Suprapubic skin (tissue), 4 donors: ENCODE measurements around the gene XRRA1. TPM values are rescaled to one million over a fixed set of nuclear protein-coding genes. Genes with fewer than 3 reads are reported as not detected.

Source experiments
- DNase-seq, 2 donors: peaks; one replicate each; pipeline ENCODE4 v3.0.0-alpha.2; 2019; ENCODE audit warnings: low spot score in 2 of 2
- H3K27ac ChIP-seq: fragments of 200-600 bp; sonication (generic); one replicate; pipeline ENCODE4 v1.5.1; 2019
- H3K27me3 ChIP-seq: fragments of 200-600 bp; sonication (generic); one replicate; pipeline ENCODE4 v1.5.1; 2019
- H3K36me3 ChIP-seq: fragments of 200-600 bp; sonication (generic); one replicate; pipeline ENCODE4 v1.5.1; 2019
- H3K4me1 ChIP-seq: fragments of 200-600 bp; sonication (generic); one replicate; pipeline ENCODE4 v1.5.1; 2019
- H3K4me3 ChIP-seq: fragments of 200-600 bp; sonication (generic); one replicate; pipeline ENCODE4 v1.5.1; 2019; ENCODE audit warnings: mild to moderate bottlenecking
- H3K9me3 ChIP-seq: fragments of 200-600 bp; sonication (generic); one replicate; pipeline ENCODE4 v1.5.1; 2019
- CTCF ChIP-seq, 2 donors: fragments of 200-600 bp in 1 of 2; fragments of 450-650 bp in 1 of 2; sonication (generic) in 1 of 2; IDR thresholded peaks; one replicate each; pipeline ENCODE4 v1.5.1; 2016 to 2019; ENCODE audit warnings: antibody characterized with exemption in 2 of 2, mild to moderate bottlenecking in 1 of 2, moderate library complexity in 1 of 2
- EP300 ChIP-seq: sonication (generic); formaldehyde crosslinking; IDR thresholded peaks from one replicate; pipeline ENCODE4 v1.6.1; 2017; ENCODE audit warnings: antibody characterized with exemption
- POLR2A ChIP-seq, 2 donors: fragments of 450-650 bp; IDR thresholded peaks; one replicate each; pipeline ENCODE4 v1.6.1; 2017; ENCODE audit warnings: antibody characterized with exemption in 2 of 2, mild to moderate bottlenecking in 2 of 2, moderate library complexity in 2 of 2
- POLR2AphosphoS5 ChIP-seq, 3 donors: sonication (generic); formaldehyde crosslinking; IDR thresholded peaks; one replicate each; pipeline ENCODE4 v1.6.1; 2017; ENCODE audit warnings: antibody characterized with exemption in 3 of 3
- WGBS: methylation state at CpG from one replicate; pipeline ENCODE4 v1.1.5; 2018; 5-methylcytosine and 5-hydroxymethylcytosine counted together
- total RNA-seq, 4 donors: library from RNA; depleted of rRNA; stranded (reverse); fragments of >200 nt; gene quantifications; one replicate each; pipeline ENCODE4 v1.1.0, GENCODE V29; 2016

XRRA1 gene
- total RNA-seq, 4 donors from 2014 or later = 10.5 to 17.4 (median 13.7) TPM

- H3K4me1 ChIP-seq = no peaks in the 10 kb centered on the region
- WGBS = 62% methylated on average over 8 of the region's 8 CpGs
- TF ChIP-seq POLR2AphosphoS5 (IDR thresholded peaks at IDR 0.05) = no peak
- TF ChIP-seq POLR2A (IDR thresholded peaks at IDR 0.05) = no peak
- TF ChIP-seq CTCF (IDR thresholded peaks at IDR 0.05) = peak; percentile 74
- TF ChIP-seq EP300 = no peak
- no peak overlapping the region for H3K4me3 ChIP-seq
- peak; percentile 66 to 82 for DNase-seq
- no peak overlapping the region for H3K27ac ChIP-seq
- H3K9me3 ChIP-seq = no peaks in the 10 kb centered on the region
- H3K36me3 ChIP-seq = peaks cover 31% of the 10 kb centered on the region
- H3K27me3 ChIP-seq = no peaks in the 10 kb centered on the region
These were observed 19.2 kb downstream of the XRRA1 start for GRCh38 chr11:74929431-74930363.

DNA sequence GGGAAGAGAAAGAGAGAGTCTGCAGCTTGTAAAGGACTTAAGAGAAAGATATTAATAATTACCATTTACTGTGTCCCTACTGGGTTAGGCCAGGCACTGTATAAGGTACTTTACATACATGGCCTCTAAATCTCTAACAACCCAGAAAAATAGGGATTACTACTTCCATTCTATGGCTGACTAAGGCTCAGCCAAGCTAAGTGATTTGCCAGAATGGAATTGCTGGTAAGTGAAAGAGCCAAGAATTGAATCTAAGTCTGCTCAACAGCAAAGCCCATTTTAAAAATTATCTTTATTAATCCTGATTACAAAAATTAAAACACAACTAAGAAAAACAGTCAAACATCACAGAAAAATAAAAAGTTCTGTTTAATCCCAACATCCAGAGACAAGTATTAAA is 21.4 kb downstream of the XRRA1 start:
- Histone ChIP-seq H3K27me3 (no peaks in the 10 kb centered on the region), H3K36me3 (peaks cover 20% of the 10 kb centered on the region), H3K4me3 (no peak overlapping the region), H3K9me3 (no peaks in the 10 kb centered on the region), H3K4me1 (no peaks in the 10 kb centered on the region), H3K27ac (no peak overlapping the region)
- DNase-seq = no peak
- no peak for TF ChIP-seq CTCF (IDR thresholded peaks at IDR 0.05)
- TF ChIP-seq POLR2A (IDR thresholded peaks at IDR 0.05) = no peak
- no peak for TF ChIP-seq POLR2AphosphoS5 (IDR thresholded peaks at IDR 0.05)
- TF ChIP-seq EP300 = no peak

GRCh38 chr11:74926304-74927030 is 22.4 kb downstream of the XRRA1 start:
- no peaks in the 10 kb centered on the region for H3K4me1 ChIP-seq
- DNase-seq = no peak
- WGBS = 93% methylated on average over 8 of the region's 8 CpGs
- peaks cover 13% of the 10 kb centered on the region for H3K36me3 ChIP-seq
- no peaks in the 10 kb centered on the region for H3K9me3 ChIP-seq
- no peaks in the 10 kb centered on the region for H3K27me3 ChIP-seq
- no peak overlapping the region for H3K4me3 ChIP-seq
- H3K27ac ChIP-seq = no peak overlapping the region
- TF ChIP-seq POLR2A (IDR thresholded peaks at IDR 0.05) = no peak
- no peak for TF ChIP-seq EP300
- no peak for TF ChIP-seq POLR2AphosphoS5 (IDR thresholded peaks at IDR 0.05)
- no peak for TF ChIP-seq CTCF (IDR thresholded peaks at IDR 0.05)

- no peak for DNase-seq
- no peaks in the 10 kb centered on the region for H3K9me3 ChIP-seq
- 86% methylated on average over 4 of the region's 4 CpGs for WGBS
- no peak for TF ChIP-seq EP300
- TF ChIP-seq POLR2A (IDR thresholded peaks at IDR 0.05) = no peak
- TF ChIP-seq CTCF (IDR thresholded peaks at IDR 0.05) = no peak
- no peak for TF ChIP-seq POLR2AphosphoS5 (IDR thresholded peaks at IDR 0.05)
- no peaks in the 10 kb centered on the region for H3K27me3 ChIP-seq
- peaks cover 23% of the 10 kb centered on the region for H3K36me3 ChIP-seq
- H3K4me3 ChIP-seq = no peak overlapping the region
- no peak overlapping the region for H3K27ac ChIP-seq
- no peaks in the 10 kb centered on the region for H3K4me1 ChIP-seq
These were observed 23.6 kb downstream of the XRRA1 start for GRCh38 chr11:74925281-74925680.

DNA sequence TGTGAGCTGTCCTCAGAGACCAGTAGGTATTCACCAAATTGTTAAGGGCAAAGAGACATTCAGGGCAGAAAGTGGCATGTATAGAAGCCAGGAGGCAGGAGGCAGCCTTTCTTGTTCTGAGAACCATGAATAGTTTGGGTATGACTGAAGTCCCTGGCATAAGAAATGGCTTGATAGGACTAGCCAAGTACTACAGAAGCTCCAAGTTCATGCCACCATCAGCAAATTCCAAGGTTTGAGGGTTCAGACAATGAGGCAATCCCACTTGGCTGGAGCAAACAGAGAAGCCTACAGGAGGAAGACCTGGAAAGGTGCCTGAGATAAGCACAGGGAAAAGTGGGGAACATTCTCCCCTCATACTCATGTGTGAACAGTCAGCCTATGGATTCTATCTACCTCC is 25.8 kb downstream of the XRRA1 start:
- TF ChIP-seq EP300 = no peak
- no peak for TF ChIP-seq POLR2A (IDR thresholded peaks at IDR 0.05)
- no peak for TF ChIP-seq POLR2AphosphoS5 (IDR thresholded peaks at IDR 0.05)
- no peak for TF ChIP-seq CTCF (IDR thresholded peaks at IDR 0.05)
- H3K27ac ChIP-seq = no peak overlapping the region
- no peaks in the 10 kb centered on the region for H3K27me3 ChIP-seq
- H3K4me3 ChIP-seq = no peak overlapping the region
- H3K36me3 ChIP-seq = peaks cover 32% of the 10 kb centered on the region
- H3K4me1 ChIP-seq = no peaks in the 10 kb centered on the region
- DNase-seq = no peak
- no peaks in the 10 kb centered on the region for H3K9me3 ChIP-seq
